ENCODE results near the gene AEBP1. TPM values are rescaled to one million over a fixed set of nuclear protein-coding genes. Genes with fewer than 3 reads are reported as not detected.

The AEBP1 gene
- total and polyA plus RNA-seq, 9 of the 15 experiments (the other 6 are each of a cell fraction or from before 2014, with no cell fraction given) = 0.03 to 0.78 (median 0.30) TPM; not detected in 2

GRCh38 chr7:44112997-44113763, 9.0 kb downstream of the AEBP1 start (continued):
- TF ChIP-seq POLR2AphosphoS2 (IDR thresholded peaks at IDR 0.05; ENCODE audit: low read length) = peak; percentile 84
- TF ChIP-seq ZFP91 (CRISPR knock-in tag; IDR thresholded peaks at IDR 0.05) = no peak
- TF ChIP-seq NFATC3 (IDR thresholded peaks at IDR 0.05) = no peak
- no peak for TF ChIP-seq FOXK2 (conservative IDR thresholded peaks at IDR 0.05 in 1 of 2, IDR thresholded peaks at IDR 0.05 in 1 of 2; ENCODE audit: low read depth in 2 of 2)
- TF ChIP-seq ZBTB9 (CRISPR knock-in tag; IDR thresholded peaks at IDR 0.05) = no peak
- no peak for TF ChIP-seq ZNF197 (CRISPR knock-in tag; IDR thresholded peaks at IDR 0.05; ENCODE audit: low read depth)
- peak; percentile 4 for TF ChIP-seq MEIS2 (IDR thresholded peaks at IDR 0.05; ENCODE audit: partially characterized antibody)
- TF ChIP-seq PHF21A (IDR thresholded peaks at IDR 0.05; ENCODE audit: borderline replicate concordance, low read depth) = no peak
- TF ChIP-seq HMG20A (CRISPR knock-in tag; conservative IDR thresholded peaks at IDR 0.05) = no peak
- TF ChIP-seq ZKSCAN3 (CRISPR knock-in tag; IDR thresholded peaks at IDR 0.05) = no peak
- TF ChIP-seq POLR2G (IDR thresholded peaks at IDR 0.05; ENCODE audit: low read depth, low read length) = peak; percentile 69
- no peak for TF ChIP-seq TGIF2 (CRISPR knock-in tag; IDR thresholded peaks at IDR 0.05)
- TF ChIP-seq MYNN (IDR thresholded peaks at IDR 0.05) = 0 out of 2 replicates have a peak, but pooled peaks have one; percentile 12
- TF ChIP-seq MYNN (CRISPR knock-in tag; IDR thresholded peaks at IDR 0.05) = no peak
- TF ChIP-seq RCOR1 (IDR thresholded peaks at IDR 0.05; ENCODE audit: borderline replicate concordance in 1 of 2, low read depth in 2 of 2, low read length in 2 of 2) = no peak
- TF ChIP-seq EP300 (IDR thresholded peaks at IDR 0.05; ENCODE audit: low read length) = no peak
